ENCODE data around the gene PPP6R1. TPM values are rescaled to one million over a fixed set of nuclear protein-coding genes. Genes with fewer than 3 reads are reported as not detected.

Gene PPP6R1
- total and polyA plus RNA-seq, 10 donors: 49.2 to 150 (median 129) TPM

DNA sequence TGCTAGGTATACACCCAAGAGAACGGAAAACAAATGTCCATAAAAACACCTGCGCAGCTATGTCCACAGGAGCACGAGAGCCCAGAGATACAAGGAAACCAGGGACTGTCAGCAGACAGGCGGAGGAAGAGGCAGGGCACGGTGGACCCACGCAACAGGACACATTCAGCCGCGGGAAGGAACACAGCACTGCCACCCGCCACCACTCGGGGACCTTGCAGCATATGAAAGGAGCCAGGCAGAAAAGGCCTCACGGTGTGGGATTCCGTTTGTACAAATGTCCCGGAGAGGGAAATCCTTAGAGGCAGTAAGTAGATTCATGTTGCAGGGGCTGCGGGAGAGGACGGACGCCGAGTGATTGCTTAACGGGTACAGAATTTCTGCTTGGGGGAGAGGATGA is 13.3 kb upstream of the PPP6R1 start:
- 94 to 98% (median 94%) methylated on average over 18 of the region's 18 CpGs for WGBS, 5 donors

DNA sequence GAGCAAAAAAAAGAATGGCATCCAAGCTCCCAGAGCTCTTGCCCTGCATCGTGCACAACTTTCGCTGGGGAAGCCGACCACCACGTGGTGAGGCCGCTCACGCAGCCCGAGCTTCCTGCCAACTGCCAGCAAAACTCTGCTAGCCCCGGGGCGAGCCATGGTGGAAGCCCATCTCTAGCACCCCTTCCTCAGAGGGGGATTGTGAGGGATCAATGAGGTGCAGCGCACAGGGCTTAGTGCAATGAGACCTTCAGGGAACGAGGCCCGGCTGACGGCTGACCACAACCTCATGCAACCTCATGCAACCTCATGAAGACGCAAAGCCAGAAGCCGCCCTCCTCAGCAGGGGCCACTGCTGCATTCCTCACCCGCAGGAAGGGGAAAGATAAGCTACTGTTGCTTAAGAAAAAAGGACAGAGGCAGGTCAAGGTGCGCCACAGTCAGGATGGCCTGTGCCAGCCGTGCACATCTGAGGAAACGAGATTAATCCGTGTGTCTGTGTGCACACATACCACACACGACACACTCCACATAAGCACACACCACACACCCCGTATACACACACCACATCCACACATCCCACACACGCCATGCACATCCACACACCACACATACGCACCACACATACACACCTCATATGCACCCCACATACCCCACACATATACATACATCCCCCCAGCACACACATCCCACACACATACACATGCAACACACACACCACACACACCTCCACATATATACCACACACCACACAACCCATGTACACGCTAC is 11.5 kb upstream of the PPP6R1 start:
- whole genome bisulfite sequencing, 5 donors: 78 to 94% (median 88%) methylated on average over 25 of the region's 25 CpGs
- H3K36me3 ChIP-seq: peaks cover 0 to 71% (median 29%) of the 10 kb centered on the region in 6 donors
- TF ChIP-seq, protein P1, sequence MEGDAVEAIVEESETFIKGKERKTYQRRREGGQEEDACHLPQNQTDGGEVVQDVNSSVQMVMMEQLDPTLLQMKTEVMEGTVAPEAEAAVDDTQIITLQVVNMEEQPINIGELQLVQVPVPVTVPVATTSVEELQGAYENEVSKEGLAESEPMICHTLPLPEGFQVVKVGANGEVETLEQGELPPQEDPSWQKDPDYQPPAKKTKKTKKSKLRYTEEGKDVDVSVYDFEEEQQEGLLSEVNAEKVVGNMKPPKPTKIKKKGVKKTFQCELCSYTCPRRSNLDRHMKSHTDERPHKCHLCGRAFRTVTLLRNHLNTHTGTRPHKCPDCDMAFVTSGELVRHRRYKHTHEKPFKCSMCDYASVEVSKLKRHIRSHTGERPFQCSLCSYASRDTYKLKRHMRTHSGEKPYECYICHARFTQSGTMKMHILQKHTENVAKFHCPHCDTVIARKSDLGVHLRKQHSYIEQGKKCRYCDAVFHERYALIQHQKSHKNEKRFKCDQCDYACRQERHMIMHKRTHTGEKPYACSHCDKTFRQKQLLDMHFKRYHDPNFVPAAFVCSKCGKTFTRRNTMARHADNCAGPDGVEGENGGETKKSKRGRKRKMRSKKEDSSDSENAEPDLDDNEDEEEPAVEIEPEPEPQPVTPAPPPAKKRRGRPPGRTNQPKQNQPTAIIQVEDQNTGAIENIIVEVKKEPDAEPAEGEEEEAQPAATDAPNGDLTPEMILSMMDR (IDR thresholded peaks at IDR 0.05 in 8 of 11, conservative IDR thresholded peaks at IDR 0.05 in 3 of 11): no peak
- TF ChIP-seq POLR2A (IDR thresholded peaks at IDR 0.05) (no peak), POLR2AphosphoS5 (IDR thresholded peaks at IDR 0.05) (no peak)
- intact Hi-C loops (cut with DNase I; ENCODE audit: low total_unique reads): no loop called here
- peaks cover 0 to 5% (median 0%) of the 10 kb centered on the region in 8 donors for H3K9me3 ChIP-seq
- no peak for DNase-seq
- H3K27ac ChIP-seq: no peak overlapping the region
- H3K4me3 ChIP-seq: no peak overlapping the region
- no peaks in the 10 kb centered on the region for H3K27me3 ChIP-seq (replicated peaks in 1 of 7)
- H3K4me1 ChIP-seq: peaks cover 0 to 11% (median 2%) of the 10 kb centered on the region in 6 donors

More for the DNA sequence above, 13.3 kb upstream of the PPP6R1 start:
- Histone ChIP-seq H3K27me3 (replicated peaks in 1 of 7) (no peaks in the 10 kb centered on the region), H3K27ac (no peak overlapping the region), H3K36me3 (peaks cover 0 to 79% (median 32%) of the 10 kb centered on the region in 6 donors), H3K4me3 (no peak overlapping the region), H3K9me3 (no peaks in the 10 kb centered on the region), H3K4me1 (peaks cover 3 to 29% (median 19%) of the 10 kb centered on the region in 6 donors)
- DNase-seq: no peak
- TF ChIP-seq POLR2A (IDR thresholded peaks at IDR 0.05): no peak
- TF ChIP-seq, protein P1 (IDR thresholded peaks at IDR 0.05 in 8 of 11, conservative IDR thresholded peaks at IDR 0.05 in 3 of 11): no peak
- TF ChIP-seq POLR2AphosphoS5 (IDR thresholded peaks at IDR 0.05): no peak
- intact Hi-C loops (cut with DNase I; ENCODE audit: low total_unique reads): no loop called here

DNA sequence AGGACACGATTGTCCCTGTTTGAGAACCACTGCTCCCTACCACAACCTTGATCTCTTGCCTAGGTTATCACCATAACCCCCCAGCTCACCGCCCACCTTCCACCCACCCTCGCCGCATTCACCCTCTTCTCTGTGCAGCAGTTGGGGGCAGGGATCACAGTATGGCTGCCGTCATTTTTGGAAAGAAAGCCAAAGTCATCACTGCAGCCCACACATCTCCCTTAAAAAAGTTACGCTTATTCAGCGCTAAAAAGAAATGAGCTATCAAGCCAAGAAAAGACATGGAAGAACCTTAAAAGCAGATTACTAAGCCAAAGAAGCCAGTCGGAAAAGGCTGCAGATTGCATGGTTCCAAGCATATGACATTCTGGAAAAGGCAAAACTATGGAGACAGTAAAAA is 10.5 kb upstream of the PPP6R1 start:
- TF ChIP-seq POLR2AphosphoS5 (IDR thresholded peaks at IDR 0.05): no peak
- TF ChIP-seq, protein P1 (IDR thresholded peaks at IDR 0.05 in 8 of 11, conservative IDR thresholded peaks at IDR 0.05 in 3 of 11): no peak
- TF ChIP-seq POLR2A (IDR thresholded peaks at IDR 0.05): no peak
- peaks cover 0 to under 1% (median 0%) of the 10 kb centered on the region in 6 donors for H3K4me1 ChIP-seq
- intact Hi-C loops (cut with DNase I; ENCODE audit: low total_unique reads): no loop called here

DNA sequence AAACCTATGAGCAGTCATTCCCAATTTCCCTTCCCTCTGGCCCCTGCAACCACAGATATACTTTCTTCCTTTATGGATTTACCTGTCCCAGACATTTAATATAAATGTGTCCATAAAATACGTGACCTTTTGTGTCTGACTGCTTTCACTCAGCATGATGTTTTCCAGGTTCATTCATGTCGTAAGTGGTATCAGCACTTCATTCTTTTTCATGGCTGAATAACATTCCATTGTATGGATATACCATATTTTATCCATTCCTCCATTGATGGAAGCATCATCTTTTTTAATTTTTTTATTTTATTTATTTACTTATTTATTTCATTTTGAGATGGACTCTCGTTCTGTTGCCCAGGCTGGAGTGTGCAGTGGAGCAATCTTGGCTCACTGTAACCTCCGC is 8.0 kb upstream of the PPP6R1 start:
- Histone ChIP-seq H3K4me1 (no peaks in the 10 kb centered on the region), H3K9me3 (peaks cover 0 to 5% (median 0%) of the 10 kb centered on the region in 8 donors), H3K27ac (no peak overlapping the region), H3K36me3 (peaks cover 0 to 45% (median 5%) of the 10 kb centered on the region in 6 donors), H3K27me3 (replicated peaks in 1 of 7) (no peaks in the 10 kb centered on the region), H3K4me3 (no peak overlapping the region)
- WGBS, 5 donors: 95 to 98% (median 96%) methylated on average over 4 of the region's 4 CpGs
- intact Hi-C loops (cut with DNase I; ENCODE audit: low total_unique reads): no loop called here
- TF ChIP-seq, protein P1 (IDR thresholded peaks at IDR 0.05 in 8 of 11, conservative IDR thresholded peaks at IDR 0.05 in 3 of 11): no peak
- no peak for TF ChIP-seq POLR2A (IDR thresholded peaks at IDR 0.05)
- TF ChIP-seq POLR2AphosphoS5 (IDR thresholded peaks at IDR 0.05): no peak
- no peak for DNase-seq

More for the DNA sequence above, 10.5 kb upstream of the PPP6R1 start:
- Histone ChIP-seq H3K36me3 (peaks cover 0 to 62% (median 25%) of the 10 kb centered on the region in 6 donors), H3K27me3 (replicated peaks in 1 of 7) (no peaks in the 10 kb centered on the region), H3K27ac (no peak overlapping the region), H3K4me3 (no peak overlapping the region), H3K9me3 (peaks cover 0 to 5% (median 0%) of the 10 kb centered on the region in 8 donors)
- DNase-seq: no peak
- WGBS, 5 donors: 92 to 99% (median 95%) methylated on average over 8 of the region's 8 CpGs

All from spleen (tissue), 11 donors.